ENCODE results near the gene TNS4.

TNS4 gene

DNA sequence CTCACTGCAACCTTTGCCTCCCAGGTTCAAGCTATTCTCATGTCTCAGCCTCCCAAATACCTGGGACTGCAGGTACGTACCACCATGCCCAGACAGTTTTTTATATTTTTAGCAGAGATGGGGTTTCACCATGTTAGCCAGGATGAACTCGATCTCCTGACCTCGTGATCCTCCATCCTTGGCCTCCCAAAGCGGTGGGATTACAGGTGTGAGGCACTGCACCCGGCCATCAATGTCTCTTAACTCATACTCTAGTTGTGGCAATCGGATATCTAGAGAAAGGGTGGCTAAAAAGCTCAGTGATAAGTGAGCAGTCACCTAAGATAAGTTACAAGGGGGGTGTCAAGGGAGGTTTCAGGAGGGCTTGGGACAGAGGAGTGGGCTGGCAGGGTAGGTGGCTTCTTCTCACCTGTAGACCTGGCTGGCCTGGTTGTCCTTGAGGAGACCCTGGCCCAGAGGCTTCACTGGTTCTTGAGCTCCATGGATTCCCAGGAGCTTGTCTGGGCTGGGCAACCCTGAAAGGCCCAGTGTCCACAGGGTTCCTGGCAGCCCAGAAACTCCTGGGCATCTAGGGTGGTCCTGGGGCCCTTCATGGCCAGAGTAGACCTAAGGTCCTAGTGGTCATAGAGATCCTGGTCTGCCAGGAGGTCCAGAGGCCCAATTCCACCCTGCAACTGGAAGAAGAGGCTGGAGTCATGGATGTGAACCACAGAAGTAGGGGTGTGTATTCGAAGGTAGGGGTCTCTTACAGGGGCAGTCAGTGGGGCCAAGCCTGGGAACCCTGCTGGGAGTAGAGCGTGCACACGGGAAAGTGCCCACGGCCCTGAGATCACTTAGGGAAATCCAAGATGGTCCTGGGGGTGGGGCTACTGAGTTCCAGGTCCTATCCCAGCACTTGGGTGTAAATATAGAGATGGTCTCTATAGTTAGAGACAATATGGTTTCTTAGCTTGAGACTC is 70.9 kb downstream of the TNS4 start:
- DNase-seq = no peak

DNA sequence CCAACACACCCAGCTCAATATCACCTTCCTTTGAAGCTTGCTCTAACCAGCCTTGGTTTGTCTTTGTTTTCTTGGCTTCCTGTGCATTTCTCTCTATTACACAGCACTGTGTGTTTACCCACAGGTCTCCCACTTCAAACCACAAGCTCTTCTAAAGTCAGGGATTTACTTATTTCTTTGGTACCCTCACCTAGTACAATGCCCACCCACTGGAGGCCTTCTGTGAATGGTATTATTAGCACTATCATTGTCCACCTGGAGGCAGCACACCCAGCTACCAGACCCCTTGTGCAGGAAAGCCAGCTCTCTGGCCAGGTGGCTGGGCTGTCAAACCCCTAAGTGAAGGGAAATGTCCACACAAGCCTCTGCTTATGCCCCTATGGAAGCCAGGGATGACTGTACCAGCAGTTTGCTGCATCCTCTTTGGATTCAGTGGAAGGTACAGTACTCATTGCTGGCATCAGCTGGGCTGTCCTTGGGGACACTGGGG is 74.4 kb downstream of the TNS4 start:
- DNase-seq = no peak

Data from NCI-H187 treated with DMSO at 0.1 percent for 48 hours (cell line).